GM18861 (cell line): ENCODE results near the gene TSHZ2.
"Not testable (repeated sequence)": the region's sequence is repeated elsewhere in the genome, so short reads cannot be mapped to it uniquely, and the experiment has no call there.

ENCODE experiments used
- ATAC-seq: cut with Tn5 transposase; IDR thresholded peaks from one replicate; pipeline ENCODE4 v1.9.1; 2021; ENCODE audit not compliant: unreplicated experiment

Gene TSHZ2

DNA sequence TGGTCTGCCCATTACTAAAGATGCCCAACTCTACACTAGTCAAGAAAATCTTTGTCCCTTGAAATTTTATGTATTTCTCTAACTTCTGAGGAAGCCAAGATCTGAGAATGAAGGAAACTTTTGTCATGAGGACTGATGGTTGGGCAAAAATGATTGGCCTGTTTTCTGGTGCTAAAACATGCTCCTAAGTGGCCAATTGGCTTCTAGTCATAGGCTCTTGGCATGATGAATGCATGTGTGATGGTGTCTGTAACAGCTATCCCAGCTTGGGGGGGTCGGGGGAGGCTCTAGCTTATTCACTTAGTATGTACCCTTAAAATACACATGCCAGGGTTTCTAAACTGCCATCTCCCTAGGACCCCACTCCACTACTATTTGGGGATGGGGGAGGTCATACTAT is 392.9 kb downstream of the TSHZ2 start:
- no peak for ATAC-seq

DNA sequence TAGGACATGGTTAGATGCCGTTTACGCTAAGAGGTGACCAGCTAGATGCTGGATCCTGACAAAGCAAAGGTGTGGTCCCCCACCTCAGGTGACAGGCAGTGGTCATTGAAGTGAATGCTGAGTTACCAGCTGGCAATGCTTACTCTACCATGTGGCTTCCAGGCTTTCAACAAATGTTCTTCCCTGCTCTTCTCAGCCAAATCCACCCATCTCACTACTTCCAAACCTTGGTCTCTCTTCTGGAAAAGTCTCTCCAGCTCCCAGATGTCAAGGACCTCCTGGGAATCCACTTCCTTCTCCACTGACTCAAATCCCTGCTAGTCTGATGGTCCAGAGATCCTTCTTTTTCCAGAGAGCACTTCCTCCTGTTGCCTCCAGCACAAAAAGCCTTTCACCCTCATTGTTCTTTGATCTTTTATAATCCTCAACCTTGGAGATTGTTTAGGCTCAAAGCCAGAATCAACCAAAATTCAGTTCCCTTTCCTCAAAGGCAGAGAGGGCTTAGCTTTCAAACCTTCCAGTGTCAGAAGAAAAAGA is 393.4 kb downstream of the TSHZ2 start:
- no peak for ATAC-seq

DNA sequence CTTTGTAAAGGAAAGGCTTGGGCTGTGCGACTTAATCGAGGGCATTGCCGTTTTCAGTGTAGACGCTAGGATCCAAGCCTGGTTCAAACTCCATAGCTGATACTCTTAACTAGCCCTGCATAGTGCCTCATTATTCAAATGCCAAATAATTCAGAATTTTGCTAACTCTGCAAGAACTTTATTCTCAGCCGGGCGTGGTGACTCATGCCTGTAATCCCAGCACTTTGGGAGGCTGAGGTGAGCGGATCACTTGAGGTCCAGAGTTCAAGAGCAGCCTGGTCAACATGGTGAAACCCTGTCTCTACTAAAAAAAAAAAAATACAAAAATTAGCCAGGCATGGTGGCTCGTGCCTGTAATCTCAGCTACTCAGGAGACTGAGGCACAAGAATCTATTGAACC is 394.8 kb downstream of the TSHZ2 start:
- not testable (repeated sequence) for ATAC-seq

DNA sequence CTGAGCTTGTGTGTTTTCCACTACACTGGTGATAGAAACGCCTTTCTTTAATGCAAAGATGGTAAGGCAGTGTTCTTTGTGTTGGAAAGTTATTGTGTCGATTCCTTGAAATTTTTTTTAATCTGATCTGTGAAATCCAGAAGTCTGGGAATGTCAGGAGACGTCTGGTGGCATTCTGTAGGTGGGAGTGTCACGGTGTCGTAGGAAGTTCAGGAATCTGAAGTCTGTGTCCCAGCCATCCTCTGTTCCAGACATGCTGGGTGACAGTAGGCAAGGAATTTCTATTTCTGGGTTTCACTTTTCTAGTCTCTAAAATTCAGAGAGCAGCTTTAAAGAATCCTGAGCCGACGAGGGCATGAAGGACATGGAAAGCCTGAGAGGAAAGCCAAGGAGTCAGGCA is 397.7 kb downstream of the TSHZ2 start:
- no peak for ATAC-seq

DNA sequence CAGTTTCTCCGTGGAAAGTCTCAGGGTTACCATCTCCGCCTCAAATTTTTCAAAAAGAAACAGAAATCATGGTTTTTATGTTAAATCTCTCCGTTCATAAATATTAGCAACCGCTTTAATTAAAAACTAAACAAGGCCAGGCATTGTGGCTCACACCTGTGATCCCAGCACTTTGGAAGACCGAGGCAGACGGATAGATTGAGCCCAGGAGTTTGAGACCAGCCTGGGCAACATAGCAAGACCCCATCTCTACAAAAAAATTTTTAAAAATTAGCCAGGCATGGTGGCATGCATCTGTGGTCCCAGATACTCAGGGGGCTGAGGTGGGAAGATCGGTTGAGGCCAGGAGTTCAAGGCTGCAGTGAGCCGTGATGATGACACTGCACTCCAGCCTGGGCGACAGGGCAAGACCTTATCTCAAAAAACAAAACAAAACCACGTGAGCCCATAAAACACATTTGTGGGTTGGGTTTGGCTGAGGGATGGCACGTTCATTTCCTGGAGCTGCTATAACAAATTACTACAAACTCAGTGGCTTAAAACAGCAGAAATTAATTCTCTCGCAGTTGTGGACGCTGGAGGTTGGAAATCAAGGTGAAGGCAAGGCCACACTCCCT is 398.3 kb downstream of the TSHZ2 start:
- ATAC-seq, result no peak

DNA sequence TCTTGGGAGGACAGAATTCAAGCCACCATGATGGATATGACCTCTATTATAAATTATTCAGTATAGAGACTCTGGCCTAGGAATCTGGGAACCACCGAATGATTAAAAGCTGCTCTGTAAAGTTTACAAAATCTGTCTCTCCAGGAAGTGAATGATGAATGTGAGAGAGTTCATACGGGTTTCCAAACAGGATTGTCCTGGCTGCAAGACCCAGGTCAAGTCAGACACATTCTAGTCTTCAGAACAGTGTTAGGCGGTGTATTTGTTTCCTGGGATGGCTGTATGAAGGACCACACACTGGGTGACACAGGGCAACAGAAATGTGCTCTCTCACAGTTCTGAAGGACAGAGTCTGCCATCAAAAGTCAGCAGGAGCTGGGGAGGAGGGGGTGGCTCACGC is 399.1 kb downstream of the TSHZ2 start:
- ATAC-seq, result no peak

DNA sequence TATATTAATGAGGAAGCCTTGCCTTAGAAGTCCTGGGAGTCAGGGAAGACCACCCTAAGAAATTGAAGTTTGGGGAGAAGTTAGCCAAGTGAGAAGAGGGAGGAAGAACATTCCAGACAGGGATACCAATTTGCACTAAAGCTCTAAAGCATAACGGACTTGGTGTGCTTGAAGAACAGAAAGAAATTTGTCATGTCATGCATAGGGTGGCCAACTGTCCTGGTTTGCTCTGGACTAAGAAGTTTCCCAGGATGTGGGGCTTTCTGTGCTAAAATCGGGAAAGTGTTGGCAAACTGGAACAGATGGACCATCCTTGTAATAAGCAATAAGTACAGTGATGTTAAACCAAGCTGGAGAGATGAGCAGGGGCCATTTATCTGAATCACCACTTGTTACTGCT is 403.9 kb downstream of the TSHZ2 start:
- no peak for ATAC-seq

DNA sequence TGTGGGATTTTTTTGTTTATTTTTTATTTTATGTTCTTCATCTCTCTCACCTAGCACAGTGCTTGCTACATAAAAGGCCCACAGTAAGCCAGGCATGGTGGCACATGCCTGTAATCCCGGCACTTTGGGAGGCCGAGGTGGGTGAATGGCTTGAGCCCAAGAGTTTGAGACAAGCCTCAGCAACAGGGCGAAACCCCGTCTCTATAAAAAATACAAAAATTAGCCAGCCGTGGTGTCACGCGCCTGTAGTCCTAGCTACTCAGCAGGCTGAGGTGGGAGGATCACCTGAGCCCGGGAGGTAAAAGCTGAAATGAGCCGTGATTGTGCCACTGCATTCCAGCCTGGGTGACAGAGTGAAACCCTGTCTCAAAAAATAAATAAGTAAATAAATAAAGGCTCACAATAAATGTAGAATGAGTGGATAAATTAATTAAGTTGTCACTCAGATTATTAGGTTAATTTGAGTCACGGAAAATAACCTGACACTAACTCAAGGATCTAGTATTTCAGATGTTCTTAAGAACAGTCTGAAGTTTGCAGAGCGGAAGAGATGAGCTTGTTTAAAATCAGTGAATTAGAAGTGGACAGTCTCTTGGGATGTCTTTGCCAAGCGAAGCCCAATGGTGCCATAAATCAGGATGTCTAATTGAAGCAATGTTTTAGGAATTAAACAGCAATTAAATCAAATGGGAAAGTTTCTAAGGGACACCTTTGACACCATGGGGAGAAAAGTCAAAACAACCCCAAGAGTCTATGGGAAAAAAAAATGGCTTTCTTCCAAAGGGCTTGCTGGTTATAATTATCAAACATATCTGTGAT is 407.1 kb downstream of the TSHZ2 start:
- ATAC-seq, result no peak

DNA sequence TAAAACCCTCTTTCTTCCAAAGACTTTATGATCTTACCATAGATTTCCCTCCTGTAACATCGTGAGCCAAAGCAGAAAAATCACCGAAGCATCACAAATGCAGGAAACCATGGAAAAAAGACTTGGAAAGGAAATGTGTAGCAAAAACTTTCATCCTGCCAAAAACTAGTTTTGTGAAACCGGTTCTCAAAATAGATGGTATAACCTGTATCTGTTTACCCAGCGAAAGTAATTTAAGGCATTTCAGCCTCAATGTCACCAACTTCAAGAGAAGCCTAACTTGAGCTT is 407.6 kb downstream of the TSHZ2 start:
- ATAC-seq, result no peak

DNA sequence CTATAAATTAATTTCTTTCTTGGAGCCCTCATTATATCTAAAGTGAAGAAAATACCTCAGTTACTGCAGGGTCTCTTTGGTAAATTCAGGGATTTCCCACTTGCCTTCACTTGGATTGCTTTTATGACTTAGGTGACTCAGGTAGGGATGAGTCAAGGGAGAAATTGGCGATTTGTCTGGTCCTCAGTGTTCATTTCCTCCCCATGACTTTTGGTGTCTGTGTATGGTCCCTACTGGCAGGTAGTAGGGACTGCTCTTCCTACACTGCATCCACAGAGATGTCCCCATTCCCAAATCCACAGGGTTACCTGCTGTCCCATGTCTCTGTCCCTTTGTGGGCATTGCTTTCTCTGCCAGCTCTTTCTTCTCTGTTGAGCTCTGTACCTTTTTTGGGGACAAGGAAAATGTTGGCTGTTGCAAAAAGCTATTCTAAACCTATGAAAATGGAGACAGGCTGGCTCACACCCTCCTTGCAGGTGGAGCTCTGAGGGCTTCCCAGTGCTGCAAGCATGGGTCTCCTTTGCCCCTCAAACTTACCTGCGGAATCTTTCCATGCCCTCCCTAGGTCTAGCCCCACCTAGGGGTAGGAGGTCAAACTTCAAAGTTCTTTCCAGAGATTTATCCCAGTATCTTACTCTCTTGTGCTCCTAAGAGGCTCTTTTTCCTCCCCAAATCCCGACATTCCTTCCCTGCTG is 409.6 kb downstream of the TSHZ2 start:
- ATAC-seq, result no peak

DNA sequence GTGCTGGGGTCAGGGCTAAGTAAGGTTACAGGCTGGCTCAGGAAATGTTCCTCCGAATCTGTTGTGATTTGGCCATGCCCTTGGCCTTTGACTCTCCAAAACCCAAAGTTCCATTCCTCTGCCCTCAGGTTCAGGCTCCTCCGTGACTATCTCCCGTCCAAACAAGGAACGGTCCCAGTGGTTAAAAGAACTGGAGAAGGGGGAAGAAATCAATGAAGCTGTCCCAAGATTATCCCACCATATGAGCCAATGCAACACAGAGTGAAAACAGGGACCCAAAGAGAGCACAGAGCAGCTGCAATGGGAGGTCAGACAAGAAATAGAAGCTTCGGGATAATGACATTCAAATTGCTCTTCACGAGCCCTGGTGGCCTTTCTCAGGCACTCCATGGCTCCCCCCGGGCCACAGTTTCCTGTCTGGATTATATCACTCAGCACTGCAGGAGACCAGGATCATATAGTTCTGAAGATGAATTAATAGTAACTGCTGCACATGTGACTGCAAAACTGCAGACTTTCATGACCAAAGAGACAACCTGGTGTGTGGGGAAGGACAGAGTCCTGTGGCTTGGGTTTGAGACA is 410.2 kb downstream of the TSHZ2 start:
- ATAC-seq, result no peak

DNA sequence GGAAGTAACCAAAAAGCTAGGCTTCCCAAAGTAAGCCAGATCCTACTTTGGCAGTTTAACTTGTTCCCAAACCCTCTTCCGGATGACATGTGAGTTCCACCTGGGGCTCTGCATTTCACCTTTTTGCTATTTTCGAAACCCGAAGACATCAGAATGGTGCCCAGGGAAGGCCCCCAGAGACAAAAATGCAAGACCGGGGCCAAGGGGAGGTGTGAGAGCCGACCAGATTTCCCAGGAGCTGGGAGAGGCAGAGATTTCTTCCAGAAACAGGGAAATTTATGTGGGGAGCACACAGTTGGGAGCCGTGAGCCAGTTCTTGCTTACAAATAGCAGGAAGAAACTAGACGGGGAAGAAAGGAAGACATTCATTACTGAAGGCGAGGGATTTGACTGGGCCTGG is 411.8 kb downstream of the TSHZ2 start:
- no peak for ATAC-seq

DNA sequence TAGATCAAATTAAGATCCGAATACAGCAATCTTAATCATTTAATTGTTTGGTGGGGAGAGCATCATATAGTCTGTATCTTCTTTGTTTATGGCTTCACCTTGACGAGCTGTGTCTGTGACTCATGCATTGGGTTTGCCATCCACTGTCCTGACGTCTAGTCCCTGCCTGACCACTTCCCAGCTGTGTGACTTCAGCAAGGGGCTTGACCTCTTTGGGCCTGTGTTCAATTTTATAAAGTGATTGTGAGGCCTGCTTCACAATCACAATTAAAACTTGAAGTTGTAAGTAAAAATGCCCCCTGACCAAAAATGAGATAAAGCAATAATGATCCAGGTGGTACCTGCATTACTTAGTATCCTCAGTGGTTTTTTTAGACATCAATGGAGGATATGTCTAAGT is 412.2 kb downstream of the TSHZ2 start:
- no peak for ATAC-seq

DNA sequence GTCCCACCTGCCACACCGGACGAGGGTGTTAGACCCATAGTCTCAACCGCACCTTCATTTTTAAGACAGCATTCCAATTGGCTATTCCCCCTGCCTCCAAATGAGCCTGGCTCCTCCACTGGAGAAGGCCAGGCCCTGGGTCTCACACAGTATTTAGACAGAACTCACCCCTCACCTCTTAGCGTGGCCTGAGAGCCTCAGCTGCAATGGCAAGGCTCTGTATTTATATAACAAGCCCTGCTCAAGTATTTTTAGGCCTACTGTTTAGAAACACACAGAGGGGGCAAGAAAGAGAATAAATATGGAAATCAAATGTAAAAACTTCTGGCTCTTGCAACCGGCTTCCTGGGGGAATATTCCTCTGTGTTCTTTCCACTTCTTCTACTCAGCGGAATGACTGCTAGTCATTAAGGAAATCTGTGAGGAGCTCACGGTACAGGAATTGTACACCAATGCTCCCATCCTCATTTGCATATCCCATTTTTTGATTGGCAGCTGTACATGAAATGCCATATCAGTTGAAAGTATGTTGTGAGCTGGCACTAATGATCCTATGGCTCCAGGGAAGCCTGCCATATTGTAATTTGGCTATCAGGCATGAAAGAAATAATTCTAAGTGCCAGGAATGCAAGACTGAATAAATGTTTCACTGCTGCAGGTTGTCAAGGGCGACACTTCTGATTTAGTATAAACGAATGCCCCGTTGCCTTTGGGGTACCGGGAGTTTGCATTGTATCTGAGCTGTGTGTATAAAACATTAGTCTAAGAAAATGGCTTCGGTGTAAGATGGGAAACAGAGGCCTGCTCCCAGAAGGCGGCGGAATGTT is 414.0 kb downstream of the TSHZ2 start:
- no peak for ATAC-seq

DNA sequence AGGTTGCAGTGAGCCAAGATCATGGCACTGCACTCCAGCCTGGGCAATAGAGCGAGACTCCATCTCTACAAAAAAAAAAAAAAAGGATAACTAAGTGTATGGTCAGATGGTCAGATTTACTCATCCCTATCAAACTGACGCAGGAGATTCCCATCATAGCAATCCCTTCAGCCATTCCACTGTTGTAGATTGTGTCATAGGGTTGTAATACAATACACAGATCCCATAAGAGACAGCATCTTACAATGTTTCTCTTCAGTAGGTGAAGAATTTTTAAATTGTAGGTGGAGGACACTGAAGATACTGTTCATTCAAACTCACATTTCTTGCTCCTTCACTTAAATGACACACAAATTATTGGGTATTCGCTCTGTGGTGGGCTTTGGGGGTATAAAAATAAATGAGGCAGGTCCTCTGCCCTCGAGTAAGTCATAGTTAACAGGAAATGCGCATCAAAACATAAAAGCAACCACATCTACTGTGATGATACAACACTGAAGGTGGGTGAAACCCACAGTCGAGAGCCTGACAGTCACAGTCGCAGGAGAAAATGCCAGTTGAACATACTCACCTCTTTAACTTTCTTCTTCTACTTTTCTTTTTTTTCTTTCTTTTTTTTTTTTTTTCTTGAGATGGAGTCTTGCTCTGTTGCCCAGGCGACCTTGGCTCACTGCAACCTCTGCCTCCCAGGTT is 416.0 kb downstream of the TSHZ2 start:
- ATAC-seq, result no peak

DNA sequence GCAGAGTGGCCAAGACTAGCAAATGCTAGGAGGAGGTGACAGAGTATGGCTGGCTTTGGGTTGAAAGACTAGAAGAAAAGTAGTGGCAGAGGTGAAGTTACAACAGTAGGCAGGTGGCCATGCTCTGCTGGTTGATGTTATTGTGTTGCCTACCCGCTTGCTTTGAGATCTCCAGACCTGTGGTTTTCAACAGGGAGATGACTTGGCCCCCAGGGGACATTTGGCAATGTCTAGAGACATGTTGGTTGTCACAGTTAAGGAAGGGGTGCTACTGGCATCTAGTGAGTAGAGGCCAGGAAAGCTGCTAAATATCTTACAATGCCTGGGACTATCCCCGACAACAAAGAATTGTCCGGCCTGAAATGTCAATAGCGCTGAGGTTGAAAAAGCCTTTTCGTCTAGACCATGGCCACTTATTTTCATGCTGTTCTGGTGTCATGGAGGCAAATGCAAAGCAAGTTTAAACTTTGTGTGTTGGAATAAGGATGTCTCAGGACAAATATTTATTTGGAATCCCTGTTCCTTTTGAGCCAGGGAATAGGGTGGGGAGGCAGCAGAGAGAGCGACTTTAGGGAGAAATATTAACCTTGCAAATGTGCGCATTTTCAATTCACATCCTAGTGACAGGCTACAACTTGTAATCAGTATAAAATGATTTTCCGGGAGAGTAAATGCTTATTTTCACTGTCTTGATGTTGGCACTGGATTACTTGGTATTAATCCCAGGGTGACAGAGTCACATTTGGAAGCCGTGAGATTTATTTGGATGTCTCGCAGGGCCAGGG is 417.6 kb downstream of the TSHZ2 start:
- ATAC-seq, result no peak

DNA sequence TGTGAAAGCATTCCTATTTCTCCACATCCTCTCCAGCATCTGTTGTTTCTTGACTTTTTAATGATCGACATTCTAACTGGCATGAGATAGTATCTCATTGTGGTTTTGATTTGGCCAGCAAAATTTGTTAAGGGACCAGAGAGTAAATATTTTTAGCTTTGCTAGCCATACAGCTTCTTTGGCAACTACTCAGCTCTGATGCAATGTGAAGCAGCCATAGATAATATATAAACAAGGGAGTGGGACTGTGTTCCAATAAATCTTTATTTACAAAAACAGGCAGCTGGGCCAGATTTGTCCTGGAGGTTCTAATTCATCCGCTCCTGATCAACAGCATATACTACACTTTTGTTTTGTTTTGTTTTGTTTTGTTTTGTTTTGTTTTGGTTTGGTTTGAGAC is 418.6 kb downstream of the TSHZ2 start:
- no peak for ATAC-seq

DNA sequence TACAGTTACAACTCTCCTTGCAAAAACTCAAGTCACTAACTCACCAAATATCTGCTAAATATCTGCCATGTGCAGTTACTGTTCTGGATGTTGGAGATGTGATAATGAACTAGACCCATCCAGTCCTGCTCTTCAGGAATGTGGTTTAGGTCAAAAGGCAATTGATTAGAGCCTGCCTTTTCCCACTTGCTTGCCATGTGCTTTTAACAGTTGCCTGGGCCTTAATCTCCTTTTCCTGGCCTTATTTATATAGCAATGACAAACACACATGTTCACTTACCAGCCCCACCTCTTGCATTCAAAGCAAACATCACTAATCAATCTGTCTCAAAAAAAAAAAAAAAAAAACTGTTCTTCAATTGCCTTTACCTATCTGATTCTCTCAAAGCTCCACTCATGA is 422.3 kb downstream of the TSHZ2 start:
- no peak for ATAC-seq

DNA sequence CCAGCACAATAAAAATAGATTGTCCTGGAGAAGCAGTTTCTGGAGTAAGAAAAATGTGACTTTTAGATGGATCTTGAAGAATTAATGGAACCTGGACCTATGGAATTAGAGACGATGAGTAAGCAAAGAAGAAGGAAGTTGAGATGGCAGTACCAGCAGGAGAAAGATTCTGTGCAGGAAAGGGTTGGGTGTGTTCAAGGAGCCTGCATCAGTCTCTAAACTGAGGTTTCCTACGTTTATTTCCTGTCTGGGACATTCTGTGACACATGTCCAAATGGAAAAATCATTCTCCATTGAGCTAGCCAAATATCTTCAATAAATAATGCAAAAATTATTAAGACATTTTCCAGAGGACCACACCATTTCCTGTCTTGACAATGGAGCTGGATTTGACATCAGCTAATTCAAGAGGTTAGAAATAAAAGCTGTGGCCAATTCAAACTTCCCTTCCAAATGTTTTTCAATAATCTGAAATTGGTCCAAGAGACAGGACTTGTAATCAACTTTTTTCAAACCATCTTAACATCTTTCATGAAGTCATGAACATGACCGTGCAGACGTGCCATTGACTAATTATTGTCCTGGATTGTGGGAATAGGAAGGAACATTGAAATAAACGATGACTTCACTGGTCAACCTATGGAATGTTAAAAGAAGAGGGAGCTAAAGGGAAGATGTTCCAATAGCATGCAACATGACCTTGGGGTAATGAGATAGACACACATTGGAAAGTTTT is 423.2 kb downstream of the TSHZ2 start:
- no peak for ATAC-seq
